ENCODE results near the gene ARF6. TPM values are rescaled to one million over a fixed set of nuclear protein-coding genes. Genes with fewer than 3 reads are reported as not detected.
"Not testable (repeated sequence)": the region's sequence is repeated elsewhere in the genome, so short reads cannot be mapped to it uniquely, and the experiment has no call there.

ARF6 gene
- total and polyA plus RNA-seq, 7 experiments from 2014 or later = 61.9 to 173 (median 90.6) TPM

GRCh38 chr14:49893309-49894213 is 679 bp downstream of the ARF6 start:
- peaks cover 7 to 15% (median 10%) of the 10 kb centered on the region in 3 experiments for H3K36me3 ChIP-seq (ENCODE audit: control insufficient read depth in 2 of 3, insufficient read depth in 3 of 3, low read length in 3 of 3)
- ATAC-seq (peak; percentile 73), DNase-seq (peak; percentile 66 to 87 (median 77))
- peaks cover 14 to 23% of the 10 kb centered on the region in 2 donors for H3K4me1 ChIP-seq (ENCODE audit: control insufficient read depth in 2 of 2, insufficient read depth in 2 of 2, low read length in 2 of 2)
- H3K9me3 ChIP-seq (ENCODE audit: control insufficient read depth in 2 of 3, low read length in 3 of 3) = no peaks in the 10 kb centered on the region
- Mint-ChIP-seq H3K27me3 (no peaks in the 10 kb centered on the region), H3K36me3 (peaks cover 15 to 44% (median 34%) of the 10 kb centered on the region in 5 donors), H3K9me3 (peaks cover 0 to 4% (median 0%) of the 10 kb centered on the region in 11 donors), H3K4me3 (peak overlapping the region; percentile 95 to 100 (median 98)), H3K27ac (peak overlapping the region; percentile 98 to 100 (median 99)), H3K4me1 (peaks cover 28 to 49% (median 48%) of the 10 kb centered on the region in 7 donors)
- ChIA-PET POLR2A (interaction anchor here (0.6 to 4.5 kb wide), 24 partner anchors 18 to 223 kb away, joined by 3 to 62 read pairs (median 10); partner anchors contain the start of genes NEMF and VCPKMT), CTCF (interaction anchor here (1.0 to 2.2 kb wide), 6 partner anchors 26 to 168 kb away, joined by 3 to 16 read pairs (median 3); partner anchors contain the start of gene NEMF)
- H3K4me3 ChIP-seq (ENCODE audit: low read length) = peak overlapping the region; percentile 68
- no peaks in the 10 kb centered on the region for H3K27me3 ChIP-seq (ENCODE audit: control insufficient read depth in 2 of 2, insufficient read depth in 2 of 2, low read length in 2 of 2)
- intact Hi-C loops (cut with micrococcal nuclease) = loop anchor here (1.0 to 2.0 kb wide), 5 partner anchors 47 to 190 kb away; partner anchors contain the start of gene KLHDC2 (in 1 of the 2)
- H3K27ac ChIP-seq (ENCODE audit: low read depth, low read length) = peak overlapping the region; percentile 97

- DNase-seq = peak in 2 of 9 donors; percentile 16 to 18
- H3K4me1 Mint-ChIP-seq = peaks cover 35 to 58% (median 51%) of the 10 kb centered on the region in 7 donors
- not testable (repeated sequence) for H3K9me3 Mint-ChIP-seq; H3K27me3 ChIP-seq (ENCODE audit: control insufficient read depth in 2 of 2, insufficient read depth in 2 of 2, low read length in 2 of 2); ATAC-seq; H3K27me3 Mint-ChIP-seq; H3K9me3 ChIP-seq (ENCODE audit: control insufficient read depth in 2 of 3, low read length in 3 of 3)
- Histone ChIP-seq H3K27ac (ENCODE audit: low read depth, low read length) (peak overlapping the region; percentile 97), H3K36me3 (ENCODE audit: control insufficient read depth in 2 of 3, insufficient read depth in 3 of 3, low read length in 3 of 3) (peaks cover 7 to 15% (median 10%) of the 10 kb centered on the region in 3 experiments), H3K4me1 (ENCODE audit: control insufficient read depth in 2 of 2, insufficient read depth in 2 of 2, low read length in 2 of 2) (peaks cover 14 to 23% of the 10 kb centered on the region in 2 donors), H3K4me3 (ENCODE audit: low read length) (peak overlapping the region; percentile 68)
- H3K27ac Mint-ChIP-seq = peak overlapping the region; percentile 96 to 100 (median 99)
- CTCF ChIA-PET = interaction anchor here (0.9 to 1.4 kb wide), 2 partner anchors 27 to 77 kb away, joined by 3 read pairs; no protein-coding TSS in a partner anchor
- peaks cover 15 to 44% (median 34%) of the 10 kb centered on the region in 5 donors for H3K36me3 Mint-ChIP-seq
- POLR2A ChIA-PET = interaction anchor here (0.6 to 4.5 kb wide), 14 partner anchors 18 to 167 kb away, joined by 3 to 62 read pairs (median 19); no protein-coding TSS in a partner anchor
- H3K4me3 Mint-ChIP-seq = peak overlapping the region; percentile 95 to 100 (median 98)
- intact Hi-C loops (cut with micrococcal nuclease) = loop anchor here in 1 of 2 donors (1.0 kb wide), 1 partner anchor 106 kb away; no protein-coding TSS in a partner anchor
Observed at GRCh38 chr14:49894214-49895107, 1.6 kb downstream of the ARF6 start.

GRCh38 chr14:49895480-49895879 is 2.6 kb downstream of the ARF6 start:
- peaks cover 37 to 64% (median 53%) of the 10 kb centered on the region in 7 donors for H3K4me1 Mint-ChIP-seq
- H3K27me3 Mint-ChIP-seq = no peaks in the 10 kb centered on the region
- ChIA-PET POLR2A (interaction anchor here (0.6 to 1.8 kb wide), 12 partner anchors 12 to 166 kb away, joined by 3 to 20 read pairs (median 4); no protein-coding TSS in a partner anchor), CTCF (interaction anchor here (0.6 to 0.9 kb wide), 3 partner anchors 14 to 76 kb away, joined by 3 read pairs; no protein-coding TSS in a partner anchor)
- H3K4me3 Mint-ChIP-seq = peak overlapping the region; percentile 87 to 100 (median 98)
- peak overlapping the region; percentile 4 to 99 (median 89) for H3K27ac Mint-ChIP-seq
- peaks cover 14 to 23% of the 10 kb centered on the region in 2 donors for H3K4me1 ChIP-seq (ENCODE audit: control insufficient read depth in 2 of 2, insufficient read depth in 2 of 2, low read length in 2 of 2)
- H3K27ac ChIP-seq (ENCODE audit: low read depth, low read length) = peak overlapping the region; percentile 97
- H3K27me3 ChIP-seq (ENCODE audit: control insufficient read depth in 2 of 2, insufficient read depth in 2 of 2, low read length in 2 of 2) = no peaks in the 10 kb centered on the region
- peak overlapping the region; percentile 68 for H3K4me3 ChIP-seq (ENCODE audit: low read length)
- peaks cover 7 to 15% (median 10%) of the 10 kb centered on the region in 3 experiments for H3K36me3 ChIP-seq (ENCODE audit: control insufficient read depth in 2 of 3, insufficient read depth in 3 of 3, low read length in 3 of 3)
- DNase-seq (no peak), ATAC-seq (no peak)
- no peaks in the 10 kb centered on the region for H3K9me3 ChIP-seq (ENCODE audit: control insufficient read depth in 2 of 3, low read length in 3 of 3)
- peaks cover 15 to 46% (median 34%) of the 10 kb centered on the region in 5 donors for H3K36me3 Mint-ChIP-seq
- H3K9me3 Mint-ChIP-seq = peaks cover 0 to 4% (median 0%) of the 10 kb centered on the region in 11 donors
- intact Hi-C loops (cut with micrococcal nuclease) = loop anchor here in 1 of 2 donors (1.0 kb wide), 1 partner anchor 105 kb away; no protein-coding TSS in a partner anchor

GRCh38 chr14:49896272-49896671 is 3.4 kb downstream of the ARF6 start:
- intact Hi-C loops (cut with micrococcal nuclease) = loop anchor here in 1 of 2 donors (2.0 kb wide), 1 partner anchor 45 kb away; no protein-coding TSS in a partner anchor
- peak overlapping the region; percentile 87 to 100 (median 98) for H3K4me3 Mint-ChIP-seq
- H3K36me3 Mint-ChIP-seq = peaks cover 15 to 46% (median 34%) of the 10 kb centered on the region in 5 donors
- DNase-seq; H3K27me3 Mint-ChIP-seq; ATAC-seq; H3K9me3 Mint-ChIP-seq; H3K9me3 ChIP-seq (ENCODE audit: control insufficient read depth in 2 of 3, low read length in 3 of 3); H3K27me3 ChIP-seq (ENCODE audit: control insufficient read depth in 2 of 2, insufficient read depth in 2 of 2, low read length in 2 of 2): not testable (repeated sequence)
- POLR2A ChIA-PET = interaction anchor here (0.6 to 1.8 kb wide), 12 partner anchors 14 to 336 kb away, joined by 3 to 20 read pairs (median 4); no protein-coding TSS in a partner anchor
- H3K27ac Mint-ChIP-seq = peak overlapping the region; percentile 4 to 99 (median 89)
- peaks cover 7 to 15% (median 10%) of the 10 kb centered on the region in 3 experiments for H3K36me3 ChIP-seq (ENCODE audit: control insufficient read depth in 2 of 3, insufficient read depth in 3 of 3, low read length in 3 of 3)
- peaks cover 14 to 23% of the 10 kb centered on the region in 2 donors for H3K4me1 ChIP-seq (ENCODE audit: control insufficient read depth in 2 of 2, insufficient read depth in 2 of 2, low read length in 2 of 2)
- peak overlapping the region; percentile 68 for H3K4me3 ChIP-seq (ENCODE audit: low read length)
- CTCF ChIA-PET = interaction anchor here (0.8 to 0.9 kb wide), 2 partner anchors 15 to 105 kb away, joined by 3 to 4 read pairs; no protein-coding TSS in a partner anchor
- peaks cover 37 to 64% (median 53%) of the 10 kb centered on the region in 7 donors for H3K4me1 Mint-ChIP-seq
- H3K27ac ChIP-seq (ENCODE audit: low read depth, low read length) = peak overlapping the region; percentile 97

- intact Hi-C loops (cut with micrococcal nuclease) = loop anchor here in 1 of 2 donors (2.0 kb wide), 1 partner anchor 44 kb away; no protein-coding TSS in a partner anchor
- Histone ChIP-seq H3K4me1 (ENCODE audit: control insufficient read depth in 2 of 2, insufficient read depth in 2 of 2, low read length in 2 of 2) (peaks cover 14 to 19% of the 10 kb centered on the region in 2 donors), H3K27ac (ENCODE audit: low read depth, low read length) (peak overlapping the region; percentile 63), H3K9me3 (ENCODE audit: control insufficient read depth in 2 of 3, low read length in 3 of 3) (no peaks in the 10 kb centered on the region), H3K4me3 (ENCODE audit: low read length) (peak overlapping the region; percentile 68), H3K36me3 (ENCODE audit: control insufficient read depth in 2 of 3, insufficient read depth in 3 of 3, low read length in 3 of 3) (peaks cover 7 to 15% (median 10%) of the 10 kb centered on the region in 3 experiments), H3K27me3 (ENCODE audit: control insufficient read depth in 2 of 2, insufficient read depth in 2 of 2, low read length in 2 of 2) (no peaks in the 10 kb centered on the region)
- ATAC-seq = no peak
- Mint-ChIP-seq H3K27me3 (no peaks in the 10 kb centered on the region), H3K4me1 (peaks cover 32 to 59% (median 48%) of the 10 kb centered on the region in 7 donors), H3K36me3 (peaks cover 15 to 46% (median 34%) of the 10 kb centered on the region in 5 donors), H3K9me3 (peaks cover 0 to 5% (median 0%) of the 10 kb centered on the region in 11 donors), H3K27ac (peak overlapping the region; percentile 20 to 99 (median 84)), H3K4me3 (peak overlapping the region; percentile 51 to 99 (median 93))
- DNase-seq = no peak
- POLR2A ChIA-PET = interaction anchor here (1.0 to 1.3 kb wide), 4 partner anchors 11 to 148 kb away, joined by 3 to 4 read pairs (median 4); no protein-coding TSS in a partner anchor
- CTCF ChIA-PET = no interaction called here
Observed at GRCh38 chr14:49896966-49897365, 4.1 kb downstream of the ARF6 start.

All from naive thymus-derived CD4-positive, alpha-beta T cell (primary cell).